GM06990 (cell line): ENCODE results near the gene CBFA2T3.

Experiments
- DNase-seq: peaks from one replicate; pipeline ENCODE4 v3.0.0-alpha.2; 2011; ENCODE audit not compliant: insufficient read length; ENCODE audit errors: extremely low read depth
- H3K27me3 ChIP-seq: replicated peaks from 2 replicates; pipeline ENCODE4 v1.6.0; 2011; ENCODE audit warnings: low read length; ENCODE audit not compliant: control insufficient read depth, insufficient read depth
- H3K36me3 ChIP-seq: 2 replicates; pipeline ENCODE4 v1.5.1; 2011; ENCODE audit warnings: low read length; ENCODE audit not compliant: control insufficient read depth, insufficient read depth
- H3K4me3 ChIP-seq: replicated peaks from 2 replicates; pipeline ENCODE4 v1.5.1; 2011; ENCODE audit warnings: low read depth, mild to moderate bottlenecking, control low read depth, low read length
- CTCF ChIP-seq: IDR thresholded peaks from 2 replicates; pipeline ENCODE4 v1.5.1; 2011; ENCODE audit warnings: low read length, control low read depth, mild to moderate bottlenecking, inconsistent platforms; ENCODE audit not compliant: insufficient read depth, poor library complexity, severe bottlenecking

The CBFA2T3 gene

GRCh38 chr16:88963583-88963982 lies 13.4 kb downstream of the CBFA2T3 start:
- H3K36me3 ChIP-seq = peaks cover 7% of the 10 kb centered on the region
- no peak for TF ChIP-seq CTCF
- H3K27me3 ChIP-seq = no peaks in the 10 kb centered on the region
- H3K4me3 ChIP-seq = no peak overlapping the region
- DNase-seq = no peak

- H3K36me3 ChIP-seq = peaks cover 8% of the 10 kb centered on the region
- no peak for TF ChIP-seq CTCF
- no peak overlapping the region for H3K4me3 ChIP-seq
- no peaks in the 10 kb centered on the region for H3K27me3 ChIP-seq
- DNase-seq = no peak
These were observed 14.4 kb downstream of the CBFA2T3 start for GRCh38 chr16:88962478-88963152.

- Histone ChIP-seq H3K27me3 (no peaks in the 10 kb centered on the region), H3K36me3 (peaks cover 11% of the 10 kb centered on the region), H3K4me3 (no peak overlapping the region)
- TF ChIP-seq CTCF = no peak
- no peak for DNase-seq
These were observed 16.0 kb downstream of the CBFA2T3 start for GRCh38 chr16:88961011-88961410.

- no peak for TF ChIP-seq CTCF
- Histone ChIP-seq H3K4me3 (no peak overlapping the region), H3K27me3 (no peaks in the 10 kb centered on the region), H3K36me3 (peaks cover 11% of the 10 kb centered on the region)
- no peak for DNase-seq
These were observed 16.5 kb downstream of the CBFA2T3 start for GRCh38 chr16:88960516-88960915.

GRCh38 chr16:88959022-88959421 lies 18.0 kb downstream of the CBFA2T3 start:
- no peak for TF ChIP-seq CTCF
- no peak overlapping the region for H3K4me3 ChIP-seq
- H3K36me3 ChIP-seq = peaks cover 11% of the 10 kb centered on the region
- no peaks in the 10 kb centered on the region for H3K27me3 ChIP-seq
- DNase-seq = no peak
